HG03064 (cell line): Measurements from ENCODE around the gene MRAS.

Source experiments
- ATAC-seq: cut with Tn5 transposase; IDR thresholded peaks from one replicate; pipeline ENCODE4 v1.9.1; 2021; ENCODE audit warnings: low read depth; ENCODE audit not compliant: unreplicated experiment

The MRAS gene

DNA sequence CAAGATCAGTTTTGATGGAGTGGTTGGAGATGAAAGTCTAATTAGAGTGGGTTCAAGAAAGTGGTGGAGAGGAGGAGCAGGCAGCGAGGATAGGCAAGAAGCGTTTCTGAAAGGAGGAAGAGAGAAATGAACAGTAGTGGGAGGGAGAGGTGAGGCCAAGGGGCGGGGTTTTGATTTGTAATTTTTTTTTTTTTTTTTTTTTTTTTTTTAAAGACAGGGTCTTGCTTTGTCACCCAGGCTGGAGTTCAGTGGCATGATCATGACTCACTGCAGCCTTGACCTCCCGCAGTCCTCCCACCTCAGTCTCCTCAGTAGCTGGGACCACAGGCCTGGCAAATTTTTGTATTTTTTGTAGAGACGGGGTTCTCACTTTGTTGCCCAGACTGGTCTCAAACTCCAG lies 36.6 kb downstream of the MRAS start:
- no peak for ATAC-seq

DNA sequence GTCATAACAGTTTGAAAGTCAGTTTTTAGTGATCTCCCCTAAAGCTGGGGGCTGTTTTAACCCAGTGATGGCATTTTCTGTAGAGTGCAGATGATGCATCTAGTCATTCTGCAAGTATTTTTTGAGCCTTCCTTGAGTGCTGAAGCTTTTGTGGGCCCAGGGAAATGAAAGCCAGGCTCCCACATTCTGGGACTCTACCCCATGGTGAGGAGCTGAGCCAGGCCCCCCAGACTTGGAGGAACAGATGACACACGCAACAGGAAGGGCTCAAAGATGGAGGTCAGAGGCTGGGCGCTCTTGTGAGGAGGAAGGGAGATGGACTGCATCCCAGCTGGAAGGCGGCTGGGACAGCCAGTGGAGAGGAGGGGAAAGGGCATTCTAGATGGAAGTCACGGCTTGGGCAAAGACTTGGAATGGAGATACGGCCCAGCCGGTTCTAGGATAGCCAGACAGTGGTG lies 40.8 kb downstream of the MRAS start:
- no peak for ATAC-seq

DNA sequence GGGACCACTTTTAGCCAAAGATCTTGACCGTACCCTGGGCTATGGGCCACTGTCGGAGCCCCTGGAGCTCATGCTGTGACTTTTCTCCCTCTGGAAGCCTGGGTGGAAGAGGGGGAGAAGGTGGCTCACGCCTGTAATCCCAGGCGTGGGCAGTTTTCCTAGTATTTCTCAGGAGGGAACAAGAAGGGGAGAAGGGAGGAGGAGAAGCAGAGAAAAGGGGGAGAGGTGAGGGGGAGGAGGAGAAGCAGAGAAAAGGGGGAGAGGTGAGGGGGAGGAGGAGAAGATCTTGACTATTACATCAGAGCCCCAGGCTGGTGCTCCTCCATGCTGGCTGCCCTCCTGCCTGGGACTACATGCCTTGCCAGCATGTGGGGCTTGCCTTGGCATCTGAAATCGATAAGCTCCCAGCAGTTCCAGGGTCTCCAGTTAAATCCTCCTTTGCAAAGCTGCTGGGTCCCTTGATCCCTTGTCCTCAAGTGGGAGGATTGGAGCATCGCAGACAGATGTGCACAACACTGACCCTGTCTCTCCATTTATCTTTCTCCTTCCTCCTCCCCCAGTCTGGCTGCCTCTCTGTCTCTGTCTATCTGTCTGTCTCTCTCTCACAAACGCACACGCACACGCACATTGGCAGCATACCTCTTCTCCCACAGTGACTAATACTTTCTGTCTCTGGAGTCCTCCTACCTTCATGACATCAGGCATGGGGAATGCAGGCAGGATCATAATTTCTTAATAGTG lies 41.6 kb downstream of the MRAS start:
- ATAC-seq, result no peak

DNA sequence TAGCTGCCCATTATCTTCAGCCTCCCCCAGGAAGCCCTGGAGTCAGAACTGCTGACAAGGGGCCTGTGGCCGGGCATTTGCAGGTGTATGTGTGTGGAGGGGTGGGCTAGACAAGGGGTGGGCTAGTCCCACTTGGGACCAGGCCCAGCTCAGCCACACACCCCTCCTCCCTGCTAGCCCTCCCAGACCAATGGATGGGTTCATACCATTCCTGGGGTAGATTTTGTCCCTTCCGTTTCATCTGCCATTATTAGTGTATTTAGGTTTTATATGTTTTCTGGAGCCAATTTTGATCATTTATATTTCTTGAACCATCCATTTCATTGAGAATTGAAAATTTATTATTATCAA lies 42.2 kb downstream of the MRAS start:
- no peak for ATAC-seq

DNA sequence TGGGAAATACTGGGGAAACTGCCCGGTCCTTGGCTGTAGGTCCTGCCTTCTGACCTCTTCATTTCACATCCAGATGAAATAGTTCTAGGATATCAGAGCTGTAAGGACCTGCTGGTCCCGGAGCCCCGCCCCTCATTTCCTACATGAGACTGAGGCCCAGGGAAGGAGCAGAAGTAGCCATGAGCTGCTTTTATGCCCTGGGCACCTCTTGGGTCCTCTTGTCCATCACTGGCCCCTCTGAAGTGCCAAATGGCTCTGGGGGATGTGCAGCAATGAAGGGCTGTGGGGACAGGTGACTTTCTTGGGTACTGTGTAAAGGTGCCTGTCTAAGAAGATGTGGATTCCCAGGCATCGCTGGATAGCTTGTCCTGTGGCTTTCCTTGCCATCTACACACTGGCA lies 45.8 kb downstream of the MRAS start:
- no peak for ATAC-seq

DNA sequence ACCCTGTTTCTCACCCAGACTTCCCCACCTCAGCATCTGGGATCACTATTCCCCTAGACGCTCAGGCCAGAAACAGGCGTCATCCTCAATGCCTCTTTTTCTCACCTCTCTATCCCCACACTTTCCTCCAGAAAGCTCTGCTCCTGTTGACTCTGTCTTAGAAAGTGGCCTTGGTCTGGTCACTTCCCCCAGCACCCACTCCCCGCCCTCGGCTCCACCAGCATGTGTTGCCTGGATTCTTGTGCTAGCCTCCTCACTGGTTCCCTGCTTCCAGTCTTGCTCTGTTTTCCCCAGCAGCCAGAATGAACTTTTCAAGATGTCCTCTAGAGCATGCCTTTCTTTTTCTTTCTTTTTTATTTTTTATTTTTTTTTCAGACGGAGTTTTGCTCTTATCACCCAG lies 46.3 kb downstream of the MRAS start:
- ATAC-seq, result no peak

DNA sequence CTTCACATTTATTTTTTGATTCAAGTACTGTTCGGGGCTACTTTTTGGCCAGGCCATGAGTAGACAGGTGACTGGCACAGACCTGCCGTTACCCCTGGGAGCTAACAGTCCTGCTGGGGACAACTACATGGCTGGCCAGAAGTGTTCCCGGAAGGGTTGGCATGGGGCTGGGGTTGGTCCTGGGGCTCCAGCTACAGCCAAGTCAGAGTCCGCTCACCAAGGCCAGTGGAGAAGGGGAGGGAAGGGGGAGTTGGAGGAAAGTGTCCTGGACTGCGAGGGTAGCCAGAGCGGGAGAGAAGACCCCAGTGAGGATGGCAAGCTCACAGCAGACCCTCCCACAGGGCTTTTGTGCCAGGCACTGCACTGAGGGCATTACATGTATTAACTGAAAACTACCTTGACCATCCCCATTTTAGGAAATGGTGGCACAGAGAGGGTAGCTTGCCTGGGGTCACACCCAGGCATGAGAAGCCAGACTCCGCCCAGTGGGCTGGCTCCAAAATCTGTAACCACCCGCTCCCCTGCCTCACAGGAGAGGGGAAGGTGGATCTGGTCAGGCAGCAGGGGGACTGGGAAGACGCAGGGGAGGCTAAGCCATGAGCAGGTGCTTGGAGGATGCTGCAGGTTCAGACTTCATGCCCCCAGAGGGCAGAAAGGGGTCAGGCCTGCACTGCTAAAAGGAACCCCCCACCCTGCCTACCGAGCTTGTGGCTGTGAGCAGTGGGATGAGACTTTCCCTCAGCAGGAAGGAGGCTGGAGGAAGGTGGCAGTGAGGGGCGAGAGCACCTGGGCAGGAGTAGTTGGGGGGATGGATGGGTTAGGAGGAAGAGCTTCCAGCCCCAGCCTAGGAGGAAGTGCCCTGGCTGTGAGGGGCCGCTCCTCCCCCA lies 47.7 kb downstream of the MRAS start:
- no peak for ATAC-seq

DNA sequence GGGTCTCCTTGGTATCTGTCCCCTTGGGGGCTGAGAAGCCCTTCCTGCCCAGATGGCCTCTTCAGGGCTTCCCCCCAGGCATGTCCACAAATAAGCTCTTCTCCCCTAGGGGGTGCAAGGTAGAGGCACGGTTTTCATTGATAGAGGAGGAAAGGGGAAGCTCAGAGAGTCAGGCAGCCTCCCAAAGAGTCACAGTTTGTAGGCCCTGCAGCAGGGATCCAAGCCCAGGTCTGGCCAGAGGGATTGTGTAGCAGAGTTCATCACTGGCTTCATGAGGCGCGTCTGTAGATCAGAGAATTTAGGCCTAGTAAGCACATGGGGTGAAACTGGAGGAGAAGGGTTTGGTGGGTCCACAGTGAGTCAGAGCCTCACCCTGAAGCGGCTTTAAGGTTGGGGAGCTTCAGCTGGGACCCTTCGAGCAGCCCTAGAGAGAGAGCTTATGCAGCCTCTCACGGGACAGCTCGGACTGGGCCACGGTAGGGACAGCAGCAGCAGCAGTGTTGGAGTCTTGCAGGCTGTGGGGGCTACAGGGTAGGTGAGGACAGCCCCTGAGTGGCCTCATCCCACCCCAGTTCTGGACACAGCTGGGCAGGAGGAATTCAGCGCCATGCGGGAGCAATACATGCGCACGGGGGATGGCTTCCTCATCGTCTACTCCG lies 48.5 kb downstream of the MRAS start:
- no peak for ATAC-seq

DNA sequence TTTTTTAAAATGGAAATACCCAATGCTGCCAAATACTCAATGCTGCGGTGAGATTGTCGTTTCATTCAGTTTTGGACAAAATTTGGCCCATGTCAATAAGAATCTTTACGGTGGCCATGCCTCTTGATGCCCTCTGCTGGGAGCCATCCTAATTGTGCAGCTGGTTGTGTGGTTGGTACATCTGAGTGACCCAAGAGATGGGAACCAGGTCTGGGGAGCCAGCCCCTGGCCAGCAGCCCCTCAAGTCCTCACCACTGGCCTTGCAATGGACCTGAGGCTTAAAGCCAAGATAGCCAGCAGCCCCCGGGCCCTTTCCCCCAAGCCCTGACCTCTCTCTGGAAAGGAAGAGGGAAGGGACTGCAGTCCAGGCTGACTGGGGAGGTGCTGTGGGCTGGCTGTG lies 49.6 kb downstream of the MRAS start:
- no peak for ATAC-seq

DNA sequence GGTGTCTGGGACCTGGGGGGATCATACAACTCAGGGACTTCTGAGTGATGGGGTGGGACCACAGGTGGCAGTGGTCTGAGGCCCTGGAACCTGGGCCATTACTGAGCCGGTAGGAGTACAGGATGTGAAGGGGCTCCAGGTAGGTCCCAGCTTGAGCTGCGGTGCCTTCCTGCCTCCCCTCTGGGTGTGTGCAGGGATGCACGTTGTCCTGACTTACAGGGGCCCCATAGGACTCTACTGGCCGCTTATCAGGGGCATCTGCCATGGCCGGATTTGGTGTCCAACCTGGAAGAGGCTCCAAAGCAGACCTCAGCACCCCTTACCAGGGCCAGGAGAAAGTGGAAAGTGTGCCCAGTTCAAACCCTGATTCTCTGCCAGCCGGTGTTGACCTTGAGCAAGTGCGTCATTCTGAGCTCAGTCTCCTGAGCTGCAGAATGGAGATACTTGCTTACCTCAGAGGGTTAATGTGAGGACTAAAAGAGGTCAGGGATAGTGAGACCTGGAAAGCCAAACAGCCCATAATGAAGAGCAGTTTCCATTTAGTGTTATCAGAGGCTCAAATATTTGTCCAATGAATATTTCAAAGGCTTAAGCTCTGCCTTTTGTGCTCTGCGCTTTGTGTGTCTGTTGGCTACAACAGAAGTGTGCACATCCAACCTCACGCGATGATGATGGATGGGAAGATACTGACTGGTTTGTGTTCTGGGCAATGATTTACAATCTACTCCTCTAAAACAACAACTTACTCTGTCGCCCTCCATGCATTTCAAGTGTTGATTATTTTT lies 50.6 kb downstream of the MRAS start:
- no peak for ATAC-seq

DNA sequence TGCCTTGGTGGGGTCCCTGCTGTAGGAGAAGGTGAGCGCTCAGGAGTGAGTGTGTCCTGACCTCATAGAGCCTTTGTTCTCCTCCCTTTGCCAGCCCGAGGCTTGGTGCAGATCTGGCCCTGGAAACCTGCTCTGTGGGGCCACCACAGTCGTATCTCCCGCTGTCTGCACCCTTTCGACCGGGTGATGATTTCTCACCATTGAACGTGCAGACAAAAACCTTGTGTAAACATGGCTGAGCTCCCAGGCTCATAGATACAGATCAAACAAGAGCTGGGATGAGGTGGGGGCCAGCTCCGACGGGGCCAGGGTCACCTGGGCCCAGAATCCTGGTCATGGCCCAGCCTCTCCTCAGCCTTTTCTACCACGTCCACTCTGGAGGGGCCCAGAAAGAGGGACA lies 51.4 kb downstream of the MRAS start:
- no peak for ATAC-seq

DNA sequence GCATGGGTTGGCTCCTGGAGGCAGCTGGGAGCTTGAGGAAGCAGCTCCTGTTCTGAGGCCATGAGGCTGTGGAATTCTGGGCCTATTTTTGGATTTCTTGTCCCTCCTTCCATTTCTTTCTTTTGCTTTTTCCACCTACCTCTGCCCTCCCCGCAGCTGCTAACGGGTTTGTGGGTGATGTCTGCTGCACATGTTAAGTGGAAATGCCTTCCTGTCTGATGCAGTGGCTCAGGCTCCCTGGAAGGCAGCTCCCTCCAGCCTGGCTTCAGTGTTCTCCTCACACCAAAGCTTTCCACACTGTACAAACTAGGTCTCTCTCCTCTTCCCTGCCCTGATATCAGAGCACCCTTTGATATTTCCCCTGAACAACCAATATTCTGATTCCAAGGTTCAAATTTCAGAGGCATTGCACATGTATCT lies 52.3 kb downstream of the MRAS start:
- ATAC-seq, result no peak

DNA sequence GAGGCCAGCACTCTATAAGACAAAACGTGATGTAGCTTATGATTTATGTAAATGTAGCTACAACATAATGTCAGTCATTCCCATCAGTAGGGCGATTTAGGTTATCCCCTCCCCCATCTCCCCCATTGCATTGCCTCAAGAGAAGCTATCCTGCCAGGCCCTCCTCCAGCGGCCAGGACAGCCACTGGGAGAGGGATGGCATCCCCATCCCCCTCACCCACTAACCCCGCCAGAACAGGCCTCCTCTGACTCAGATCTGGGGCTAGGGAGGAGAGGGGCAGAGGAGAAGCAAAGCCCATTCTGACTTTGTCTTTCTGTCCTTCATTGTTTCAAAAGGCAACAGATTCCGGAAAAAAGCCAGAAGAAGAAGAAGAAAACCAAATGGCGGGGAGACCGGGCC lies 53.5 kb downstream of the MRAS start:
- ATAC-seq, result no peak

DNA sequence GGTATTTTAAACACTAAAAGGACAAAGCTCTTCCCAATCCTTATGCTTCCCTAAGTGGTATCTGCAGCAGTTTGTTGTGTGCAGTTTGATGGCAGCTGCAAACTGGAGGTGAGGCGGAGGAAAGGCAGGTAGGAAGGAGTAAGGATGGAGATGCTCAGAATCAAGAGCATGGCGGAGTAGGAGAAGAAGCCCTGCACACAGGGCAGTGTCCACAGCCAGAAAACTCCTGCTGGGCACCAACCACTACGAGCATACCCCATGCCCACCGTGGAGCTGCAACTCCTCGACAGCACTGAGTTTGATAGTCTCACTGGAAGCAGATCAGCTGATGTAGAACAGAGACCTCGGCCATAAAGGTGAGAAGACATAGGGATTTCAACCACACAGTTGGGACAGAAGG lies 55.7 kb downstream of the MRAS start:
- ATAC-seq, result no peak

DNA sequence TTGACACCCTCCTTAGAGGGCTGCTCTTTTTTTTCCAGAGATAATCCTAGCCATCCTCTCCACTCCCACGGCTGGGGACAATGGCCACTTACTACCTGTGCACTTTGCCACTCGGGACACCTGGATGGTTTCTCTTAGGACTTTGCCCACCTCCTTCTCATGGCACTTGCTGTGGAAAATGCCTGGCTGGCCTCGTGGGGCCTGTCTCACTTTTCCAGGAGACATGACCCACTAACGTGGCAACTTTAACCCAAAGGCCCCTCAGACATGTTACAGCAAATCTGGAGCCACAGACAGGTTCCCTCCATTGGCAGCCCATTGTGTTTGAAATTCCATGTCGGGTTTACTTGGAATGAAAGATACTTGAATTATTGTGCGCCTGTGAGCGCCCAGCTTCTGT lies 56.6 kb downstream of the MRAS start:
- ATAC-seq, result no peak

DNA sequence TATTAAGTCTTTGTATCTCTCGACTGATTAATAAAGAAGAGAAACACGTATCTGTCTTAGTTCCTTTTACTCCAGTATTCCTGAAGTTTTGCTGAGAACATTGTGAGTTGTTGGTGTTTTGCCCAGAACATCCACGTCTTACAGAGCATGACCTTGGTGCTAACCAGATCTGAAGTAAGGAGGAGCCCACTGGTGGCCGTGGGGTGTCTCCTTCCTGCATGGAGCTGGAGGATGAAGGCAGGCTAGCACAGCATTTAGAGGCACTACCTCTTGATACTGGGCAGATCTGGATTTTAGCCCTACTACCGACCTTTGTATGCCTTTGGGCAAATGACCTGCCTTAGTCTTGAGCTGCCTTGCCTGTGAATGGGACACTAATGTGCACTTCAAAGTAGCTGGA lies 57.1 kb downstream of the MRAS start:
- no peak for ATAC-seq

DNA sequence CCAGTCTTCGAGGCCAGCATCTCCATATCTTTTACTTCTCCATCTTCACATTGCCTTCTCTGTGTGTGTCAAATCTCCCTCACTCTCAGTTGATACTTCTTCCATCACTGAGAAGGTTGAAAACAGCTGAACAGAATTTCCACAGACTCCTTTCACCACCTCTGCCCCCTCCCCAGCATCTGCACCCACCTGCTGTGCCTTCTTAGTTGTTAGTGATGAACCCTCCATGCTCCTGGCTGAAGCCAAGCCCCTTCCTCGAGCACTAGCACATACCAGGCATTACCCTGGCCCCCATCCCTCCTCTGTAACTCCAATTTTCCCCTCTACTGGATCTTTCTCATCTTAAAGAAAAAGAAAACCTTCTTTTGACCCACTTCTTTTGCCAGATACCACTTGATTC lies 58.2 kb downstream of the MRAS start:
- ATAC-seq, result no peak

DNA sequence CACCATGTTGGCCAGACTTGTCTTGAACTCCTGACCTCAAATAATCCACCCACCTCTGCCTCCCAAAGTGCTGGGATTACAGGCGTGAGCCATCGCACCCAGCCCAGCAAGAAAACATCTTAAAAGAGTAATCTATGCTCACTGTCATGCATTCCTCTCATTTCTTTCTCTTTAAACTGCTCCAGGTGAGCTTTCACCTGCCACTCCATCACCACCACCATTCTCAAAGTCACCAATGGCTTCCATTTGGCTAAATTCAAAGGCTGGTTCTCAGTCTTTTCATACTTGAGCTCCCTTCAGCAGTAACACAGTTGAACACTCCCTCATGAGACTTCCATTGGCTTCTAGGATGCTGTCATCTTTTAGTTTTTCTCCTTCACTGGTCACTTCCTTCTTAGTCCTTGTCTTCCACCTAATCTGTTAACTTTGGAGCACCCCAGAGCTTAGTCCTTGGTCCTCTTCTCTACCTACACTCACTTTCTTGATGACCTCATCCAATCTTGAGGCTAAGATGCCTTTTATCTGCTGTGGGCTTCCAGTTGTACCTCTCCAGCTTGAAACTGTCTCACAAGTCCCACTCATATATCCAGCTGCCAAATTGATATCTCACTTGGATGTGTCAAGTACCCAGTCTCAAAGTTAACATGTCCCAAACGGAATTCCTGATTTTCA lies 59.0 kb downstream of the MRAS start:
- no peak for ATAC-seq

DNA sequence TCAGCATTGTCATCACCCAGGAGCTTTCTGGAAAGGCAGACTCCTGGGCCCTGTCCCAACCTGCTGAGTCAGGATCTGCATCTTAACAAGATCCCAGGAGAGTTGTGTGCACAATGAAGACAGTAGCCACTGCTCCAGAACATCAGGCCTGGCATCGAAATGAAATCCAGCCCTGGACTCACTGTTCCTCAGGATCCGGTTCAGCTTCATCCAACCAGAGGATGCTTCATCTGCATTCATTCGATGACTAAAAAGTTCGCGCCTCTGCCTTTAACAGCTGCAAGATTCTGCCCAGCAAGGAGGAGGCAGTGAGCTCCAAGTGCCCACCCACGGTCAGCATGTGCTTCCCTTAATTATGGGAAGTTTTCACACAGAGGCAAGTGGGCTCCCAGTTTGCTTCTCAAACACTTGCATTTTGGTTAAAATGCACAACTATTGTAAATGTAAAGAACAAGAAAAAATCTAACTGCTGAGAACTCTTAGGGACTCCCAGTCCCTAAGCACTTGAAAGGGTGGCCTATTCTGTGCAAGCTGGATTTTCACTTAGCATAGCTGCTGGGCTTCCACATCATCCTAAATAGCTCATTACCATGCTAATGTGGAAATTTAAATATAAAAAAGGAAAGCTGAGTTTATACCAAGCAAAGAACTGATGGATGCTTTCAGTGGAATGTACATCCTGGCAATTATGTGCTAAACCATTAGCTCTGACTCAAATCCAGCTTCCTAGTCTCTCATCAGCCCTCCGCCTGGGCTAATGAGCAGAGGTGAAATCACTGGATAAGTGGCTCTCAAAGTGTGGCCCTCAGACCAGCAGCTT lies 60.6 kb downstream of the MRAS start:
- no peak for ATAC-seq
